22Rv1 (cell line): ENCODE data around the gene CCDC30.

Experiments used
- ZFX ChIP-seq: fragments of 450-650 bp; IDR thresholded peaks from 2 replicates; pipeline ENCODE4 v1.6.1; 2017; ENCODE audit warnings: antibody characterized with exemption, borderline replicate concordance
- TF ChIP-seq, protein P1 (sequence below): fragments of 450-650 bp; IDR thresholded peaks from 2 replicates; pipeline ENCODE4 v1.5.1; 2017; ENCODE audit warnings: mild to moderate bottlenecking

DNA sequence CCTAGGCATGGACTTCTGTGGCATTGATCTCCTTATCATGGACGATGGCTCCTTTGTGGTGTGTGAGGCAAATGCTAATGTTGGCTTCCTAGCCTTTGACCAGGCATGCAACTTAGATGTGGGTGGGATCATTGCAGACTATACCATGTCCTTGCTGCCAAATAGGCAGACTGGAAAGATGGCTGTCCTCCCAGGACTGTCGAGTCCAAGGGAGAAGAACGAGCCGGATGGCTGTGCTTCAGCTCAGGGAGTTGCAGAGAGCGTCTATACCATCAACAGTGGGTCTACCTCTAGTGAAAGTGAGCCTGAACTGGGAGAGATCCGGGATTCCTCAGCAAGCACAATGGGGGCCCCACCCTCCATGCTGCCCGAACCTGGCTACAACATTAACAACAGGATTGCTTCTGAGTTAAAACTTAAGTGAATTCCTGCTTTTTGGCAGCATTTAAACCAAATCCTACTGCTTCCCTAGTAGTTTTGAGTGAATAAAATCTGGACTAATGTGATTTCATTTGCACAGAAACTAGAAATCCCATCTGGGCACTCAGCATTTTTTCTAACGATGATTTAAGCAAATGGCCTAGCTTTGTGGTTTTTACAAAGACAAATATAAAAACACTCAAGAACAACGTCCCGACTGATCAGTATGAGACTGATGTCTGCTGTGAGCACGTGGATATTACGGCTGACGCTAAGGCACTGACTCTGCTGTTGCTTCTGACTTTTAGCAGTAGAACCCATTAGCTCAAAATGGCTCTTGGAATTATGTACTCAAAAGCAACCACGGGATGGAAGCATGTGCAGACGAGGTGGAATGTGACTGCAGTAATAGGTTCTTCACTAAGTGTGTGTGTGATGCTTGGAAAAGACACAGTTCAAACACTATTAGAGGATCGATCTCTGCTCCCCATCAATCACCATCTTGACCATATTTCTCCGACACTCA is 48.3 kb upstream of the CCDC30 start:
- TF ChIP-seq, protein P1, sequence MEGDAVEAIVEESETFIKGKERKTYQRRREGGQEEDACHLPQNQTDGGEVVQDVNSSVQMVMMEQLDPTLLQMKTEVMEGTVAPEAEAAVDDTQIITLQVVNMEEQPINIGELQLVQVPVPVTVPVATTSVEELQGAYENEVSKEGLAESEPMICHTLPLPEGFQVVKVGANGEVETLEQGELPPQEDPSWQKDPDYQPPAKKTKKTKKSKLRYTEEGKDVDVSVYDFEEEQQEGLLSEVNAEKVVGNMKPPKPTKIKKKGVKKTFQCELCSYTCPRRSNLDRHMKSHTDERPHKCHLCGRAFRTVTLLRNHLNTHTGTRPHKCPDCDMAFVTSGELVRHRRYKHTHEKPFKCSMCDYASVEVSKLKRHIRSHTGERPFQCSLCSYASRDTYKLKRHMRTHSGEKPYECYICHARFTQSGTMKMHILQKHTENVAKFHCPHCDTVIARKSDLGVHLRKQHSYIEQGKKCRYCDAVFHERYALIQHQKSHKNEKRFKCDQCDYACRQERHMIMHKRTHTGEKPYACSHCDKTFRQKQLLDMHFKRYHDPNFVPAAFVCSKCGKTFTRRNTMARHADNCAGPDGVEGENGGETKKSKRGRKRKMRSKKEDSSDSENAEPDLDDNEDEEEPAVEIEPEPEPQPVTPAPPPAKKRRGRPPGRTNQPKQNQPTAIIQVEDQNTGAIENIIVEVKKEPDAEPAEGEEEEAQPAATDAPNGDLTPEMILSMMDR = no peak
- TF ChIP-seq ZFX = no peak
